ENCODE data around the gene OR4C45. TPM values are rescaled to one million over a fixed set of nuclear protein-coding genes. Genes with fewer than 3 reads are reported as not detected.
"Not testable (repeated sequence)": the region's sequence is repeated elsewhere in the genome, so short reads cannot be mapped to it uniquely, and the experiment has no call there.

Gene OR4C45
- not detected in 2 replicates for total RNA-seq
- long read RNA-seq = 0 reads

DNA sequence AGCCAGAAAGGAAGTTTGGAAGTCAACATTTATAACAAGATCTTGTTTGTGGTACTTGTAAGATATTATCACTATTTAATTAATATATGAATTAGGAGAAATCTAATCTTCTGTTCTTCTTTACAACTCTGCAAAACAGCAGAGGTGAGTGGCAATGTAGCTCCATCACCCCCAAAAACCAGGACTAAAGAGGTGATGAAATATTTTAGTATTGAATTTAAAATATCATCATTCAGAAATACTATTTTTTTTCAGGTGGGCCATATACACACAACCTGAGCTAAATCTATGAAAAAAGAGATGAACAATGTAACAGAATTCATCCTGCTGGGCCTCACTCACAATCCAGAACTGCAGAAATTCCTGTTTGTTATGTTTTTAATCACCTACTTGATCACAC, at the start of gene OR4C45:
Gene OR4C45, plus strand, starts transcription at position 301 of the 400 bp plus-strand sequence.
- peaks cover 35% of the 10 kb centered on the region for H3K9me3 Mint-ChIP-seq (ENCODE audit: unreplicated experiment)

GRCh38 chr11:49995565-49995964, 37.1 kb upstream of the OR4C45 start:
- Mint-ChIP-seq H3K27me3 (ENCODE audit: unreplicated experiment) (no peaks in the 10 kb centered on the region), H3K36me3 (ENCODE audit: unreplicated experiment) (no peaks in the 10 kb centered on the region), H3K27ac (ENCODE audit: unreplicated experiment) (no peak overlapping the region), H3K9me3 (ENCODE audit: unreplicated experiment) (peaks cover 38% of the 10 kb centered on the region), H3K4me3 (ENCODE audit: unreplicated experiment) (no peak overlapping the region), H3K4me1 (ENCODE audit: unreplicated experiment) (no peaks in the 10 kb centered on the region)
- TF ChIP-seq, protein P1, sequence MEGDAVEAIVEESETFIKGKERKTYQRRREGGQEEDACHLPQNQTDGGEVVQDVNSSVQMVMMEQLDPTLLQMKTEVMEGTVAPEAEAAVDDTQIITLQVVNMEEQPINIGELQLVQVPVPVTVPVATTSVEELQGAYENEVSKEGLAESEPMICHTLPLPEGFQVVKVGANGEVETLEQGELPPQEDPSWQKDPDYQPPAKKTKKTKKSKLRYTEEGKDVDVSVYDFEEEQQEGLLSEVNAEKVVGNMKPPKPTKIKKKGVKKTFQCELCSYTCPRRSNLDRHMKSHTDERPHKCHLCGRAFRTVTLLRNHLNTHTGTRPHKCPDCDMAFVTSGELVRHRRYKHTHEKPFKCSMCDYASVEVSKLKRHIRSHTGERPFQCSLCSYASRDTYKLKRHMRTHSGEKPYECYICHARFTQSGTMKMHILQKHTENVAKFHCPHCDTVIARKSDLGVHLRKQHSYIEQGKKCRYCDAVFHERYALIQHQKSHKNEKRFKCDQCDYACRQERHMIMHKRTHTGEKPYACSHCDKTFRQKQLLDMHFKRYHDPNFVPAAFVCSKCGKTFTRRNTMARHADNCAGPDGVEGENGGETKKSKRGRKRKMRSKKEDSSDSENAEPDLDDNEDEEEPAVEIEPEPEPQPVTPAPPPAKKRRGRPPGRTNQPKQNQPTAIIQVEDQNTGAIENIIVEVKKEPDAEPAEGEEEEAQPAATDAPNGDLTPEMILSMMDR (IDR thresholded peaks at IDR 0.05) = peak; percentile 16
- DNase-seq (ENCODE audit: extremely low spot score, unreplicated experiment) = no peak

More for the DNA sequence above, at the start of gene OR4C45:
- Mint-ChIP-seq H3K4me1 (ENCODE audit: unreplicated experiment) (no peaks in the 10 kb centered on the region), H3K27me3 (ENCODE audit: unreplicated experiment) (no peaks in the 10 kb centered on the region), H3K27ac (ENCODE audit: unreplicated experiment) (no peak within 1 kb of the TSS), H3K36me3 (ENCODE audit: unreplicated experiment) (no peaks in the 10 kb centered on the region), H3K4me3 (ENCODE audit: unreplicated experiment) (no peak within 1 kb of the TSS)
- TF ChIP-seq, protein P1 (IDR thresholded peaks at IDR 0.05) = no peak
- no peak for DNase-seq (ENCODE audit: extremely low spot score, unreplicated experiment)

- H3K9me3 Mint-ChIP-seq (ENCODE audit: unreplicated experiment) = peaks cover 57% of the 10 kb centered on the region
These were observed 2.5 kb upstream of the OR4C45 start for GRCh38 chr11:50030193-50030592.

GRCh38 chr11:50036239-50036638, 3.6 kb downstream of the OR4C45 start:
- not testable (repeated sequence) for H3K27me3 Mint-ChIP-seq (ENCODE audit: unreplicated experiment); H3K36me3 Mint-ChIP-seq (ENCODE audit: unreplicated experiment); DNase-seq (ENCODE audit: extremely low spot score, unreplicated experiment); H3K4me3 Mint-ChIP-seq (ENCODE audit: unreplicated experiment); H3K27ac Mint-ChIP-seq (ENCODE audit: unreplicated experiment); H3K4me1 Mint-ChIP-seq (ENCODE audit: unreplicated experiment)
- peaks cover 33% of the 10 kb centered on the region for H3K9me3 Mint-ChIP-seq (ENCODE audit: unreplicated experiment)

More at GRCh38 chr11:50030193-50030592, 2.5 kb upstream of the OR4C45 start:
- no peak for DNase-seq (ENCODE audit: extremely low spot score, unreplicated experiment)
- TF ChIP-seq, protein P1 (IDR thresholded peaks at IDR 0.05) = no peak
- no peaks in the 10 kb centered on the region for H3K36me3 Mint-ChIP-seq (ENCODE audit: unreplicated experiment)
- no peak overlapping the region for H3K4me3 Mint-ChIP-seq (ENCODE audit: unreplicated experiment)
- H3K4me1 Mint-ChIP-seq (ENCODE audit: unreplicated experiment) = no peaks in the 10 kb centered on the region
- H3K27ac Mint-ChIP-seq (ENCODE audit: unreplicated experiment) = no peak overlapping the region
- H3K27me3 Mint-ChIP-seq (ENCODE audit: unreplicated experiment) = no peaks in the 10 kb centered on the region

DNA sequence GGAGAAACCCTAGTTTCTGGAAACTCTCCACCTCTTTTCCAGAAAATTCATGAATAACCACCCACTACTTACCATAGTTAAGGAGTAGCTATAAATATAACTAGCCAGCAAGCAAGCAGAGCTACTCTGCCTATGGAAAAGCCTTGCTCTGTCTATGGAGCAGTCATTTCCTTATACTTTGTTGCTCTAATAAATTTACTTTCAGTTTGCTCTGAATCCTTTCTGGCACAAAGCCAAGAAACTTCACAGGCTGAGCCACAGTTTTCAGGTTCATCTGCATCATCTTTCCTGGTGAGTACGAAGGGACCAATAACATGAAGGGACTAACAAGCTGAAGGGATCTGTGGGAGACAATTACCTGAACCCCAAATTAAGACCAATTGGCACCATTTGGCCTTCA, 4.6 kb downstream of the OR4C45 start:
- H3K27me3 Mint-ChIP-seq (ENCODE audit: unreplicated experiment) = no peaks in the 10 kb centered on the region
- no peaks in the 10 kb centered on the region for H3K4me1 Mint-ChIP-seq (ENCODE audit: unreplicated experiment)
- no peaks in the 10 kb centered on the region for H3K36me3 Mint-ChIP-seq (ENCODE audit: unreplicated experiment)
- no peak overlapping the region for H3K27ac Mint-ChIP-seq (ENCODE audit: unreplicated experiment)
- no peak overlapping the region for H3K4me3 Mint-ChIP-seq (ENCODE audit: unreplicated experiment)
- no peak for DNase-seq (ENCODE audit: extremely low spot score, unreplicated experiment)
- H3K9me3 Mint-ChIP-seq (ENCODE audit: unreplicated experiment) = peaks cover 29% of the 10 kb centered on the region
- TF ChIP-seq, protein P1 (IDR thresholded peaks at IDR 0.05) = no peak

DNA sequence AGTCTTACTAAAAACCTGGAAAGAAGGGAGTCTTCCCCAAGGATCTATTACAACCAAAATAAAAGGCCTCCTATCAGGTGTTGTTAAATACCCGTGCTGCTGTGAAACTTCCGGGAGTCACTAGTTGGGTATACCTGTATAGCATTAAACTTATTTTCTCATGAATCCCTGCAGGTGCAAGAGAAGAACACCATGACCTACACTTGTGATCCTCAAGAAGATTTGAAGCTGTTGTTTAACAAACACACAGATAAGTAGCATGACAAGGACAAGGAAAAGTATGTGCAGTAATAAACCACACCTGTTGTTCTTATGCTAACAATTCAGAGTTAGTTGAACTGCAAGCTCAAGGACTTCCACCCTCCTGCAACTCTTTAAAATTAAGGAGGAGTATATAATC, 12.0 kb downstream of the OR4C45 start:
- TF ChIP-seq, protein P1 (IDR thresholded peaks at IDR 0.05) = no peak
- no peaks in the 10 kb centered on the region for H3K27me3 Mint-ChIP-seq (ENCODE audit: unreplicated experiment)

GRCh38 chr11:50063056-50063455, 30.4 kb downstream of the OR4C45 start:
- H3K36me3 Mint-ChIP-seq (ENCODE audit: unreplicated experiment); H3K27ac Mint-ChIP-seq (ENCODE audit: unreplicated experiment); H3K27me3 Mint-ChIP-seq (ENCODE audit: unreplicated experiment); H3K4me1 Mint-ChIP-seq (ENCODE audit: unreplicated experiment); DNase-seq (ENCODE audit: extremely low spot score, unreplicated experiment); H3K4me3 Mint-ChIP-seq (ENCODE audit: unreplicated experiment): not testable (repeated sequence)
- H3K9me3 Mint-ChIP-seq (ENCODE audit: unreplicated experiment) = peaks cover 42% of the 10 kb centered on the region

More for the DNA sequence above, 12.0 kb downstream of the OR4C45 start:
- Mint-ChIP-seq H3K36me3 (ENCODE audit: unreplicated experiment) (no peaks in the 10 kb centered on the region), H3K9me3 (ENCODE audit: unreplicated experiment) (peaks cover 39% of the 10 kb centered on the region), H3K27ac (ENCODE audit: unreplicated experiment) (no peak overlapping the region), H3K4me3 (ENCODE audit: unreplicated experiment) (no peak overlapping the region), H3K4me1 (ENCODE audit: unreplicated experiment) (no peaks in the 10 kb centered on the region)
- DNase-seq (ENCODE audit: extremely low spot score, unreplicated experiment) = no peak
